ENCODE measurements around the gene SCARF2.

The SCARF2 gene, protein sequence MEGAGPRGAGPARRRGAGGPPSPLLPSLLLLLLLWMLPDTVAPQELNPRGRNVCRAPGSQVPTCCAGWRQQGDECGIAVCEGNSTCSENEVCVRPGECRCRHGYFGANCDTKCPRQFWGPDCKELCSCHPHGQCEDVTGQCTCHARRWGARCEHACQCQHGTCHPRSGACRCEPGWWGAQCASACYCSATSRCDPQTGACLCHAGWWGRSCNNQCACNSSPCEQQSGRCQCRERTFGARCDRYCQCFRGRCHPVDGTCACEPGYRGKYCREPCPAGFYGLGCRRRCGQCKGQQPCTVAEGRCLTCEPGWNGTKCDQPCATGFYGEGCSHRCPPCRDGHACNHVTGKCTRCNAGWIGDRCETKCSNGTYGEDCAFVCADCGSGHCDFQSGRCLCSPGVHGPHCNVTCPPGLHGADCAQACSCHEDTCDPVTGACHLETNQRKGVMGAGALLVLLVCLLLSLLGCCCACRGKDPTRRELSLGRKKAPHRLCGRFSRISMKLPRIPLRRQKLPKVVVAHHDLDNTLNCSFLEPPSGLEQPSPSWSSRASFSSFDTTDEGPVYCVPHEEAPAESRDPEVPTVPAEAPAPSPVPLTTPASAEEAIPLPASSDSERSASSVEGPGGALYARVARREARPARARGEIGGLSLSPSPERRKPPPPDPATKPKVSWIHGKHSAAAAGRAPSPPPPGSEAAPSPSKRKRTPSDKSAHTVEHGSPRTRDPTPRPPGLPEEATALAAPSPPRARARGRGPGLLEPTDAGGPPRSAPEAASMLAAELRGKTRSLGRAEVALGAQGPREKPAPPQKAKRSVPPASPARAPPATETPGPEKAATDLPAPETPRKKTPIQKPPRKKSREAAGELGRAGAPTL

DNA sequence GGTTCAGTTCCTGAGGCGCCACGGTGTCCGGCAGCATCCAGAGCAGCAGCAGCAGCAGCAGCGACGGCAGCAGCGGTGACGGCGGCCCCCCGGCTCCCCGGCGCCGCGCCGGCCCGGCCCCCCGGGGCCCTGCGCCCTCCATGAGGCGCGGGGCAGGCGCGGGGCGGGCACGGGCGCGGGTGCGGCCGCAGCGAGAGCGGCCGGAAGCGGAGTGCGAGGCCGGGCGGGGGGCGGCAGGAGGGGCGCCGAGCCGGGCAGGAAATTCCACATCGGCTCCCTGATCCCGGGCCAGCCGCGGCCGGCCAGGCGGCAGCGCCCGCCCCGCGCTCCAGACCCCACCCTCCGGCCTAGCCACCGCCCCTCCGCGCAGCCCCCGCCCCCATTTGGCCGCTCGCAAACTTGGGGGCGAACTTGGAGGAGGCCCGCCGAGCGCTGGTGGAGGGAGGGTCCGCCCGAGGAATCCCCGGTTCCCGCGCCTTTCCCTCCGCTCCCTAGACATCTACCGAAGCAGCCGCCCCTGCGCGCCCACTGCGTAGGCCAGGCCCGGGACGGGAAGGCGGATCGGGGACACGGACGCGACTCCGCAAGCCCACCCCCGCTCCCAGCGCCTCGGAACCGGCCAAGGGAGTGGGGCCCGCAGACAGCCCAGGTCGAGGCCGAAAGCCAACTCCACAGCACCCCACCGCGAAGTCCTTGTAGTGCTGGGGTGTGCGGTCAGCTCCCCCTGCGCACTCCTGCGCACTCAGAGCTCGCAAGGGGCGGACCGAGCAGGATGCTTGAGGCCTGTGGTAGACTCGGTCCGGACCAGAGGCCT, at the start of gene SCARF2:
Gene SCARF2, minus strand, starts transcription at position 213 of the 814 bp plus-strand sequence. Its CDS starts 71 bp downstream, at position 142.
- H3K4me2 ChIP-seq (ENCODE audit: low read length) = no peak within 1 kb of the TSS

DNA sequence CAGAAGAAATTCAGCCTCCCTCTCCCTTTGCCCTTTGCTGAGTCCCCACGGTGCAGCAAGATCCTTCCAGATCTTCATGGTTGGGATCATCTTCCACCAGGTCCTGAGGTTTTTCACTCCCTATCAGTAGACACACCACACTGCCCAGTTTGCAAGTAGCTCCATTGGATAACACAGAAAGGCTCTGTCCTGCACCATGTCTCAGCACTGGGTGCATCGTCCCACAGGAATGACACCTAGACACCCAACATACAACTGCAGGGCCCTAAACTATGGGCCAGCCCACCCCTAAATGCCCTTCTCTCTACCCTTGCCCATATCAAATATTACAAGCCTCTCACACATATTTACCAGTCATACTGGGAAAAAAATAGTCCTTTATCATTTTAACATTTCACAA, 48.6 kb upstream of the SCARF2 start:
- TF ChIP-seq, protein P1, sequence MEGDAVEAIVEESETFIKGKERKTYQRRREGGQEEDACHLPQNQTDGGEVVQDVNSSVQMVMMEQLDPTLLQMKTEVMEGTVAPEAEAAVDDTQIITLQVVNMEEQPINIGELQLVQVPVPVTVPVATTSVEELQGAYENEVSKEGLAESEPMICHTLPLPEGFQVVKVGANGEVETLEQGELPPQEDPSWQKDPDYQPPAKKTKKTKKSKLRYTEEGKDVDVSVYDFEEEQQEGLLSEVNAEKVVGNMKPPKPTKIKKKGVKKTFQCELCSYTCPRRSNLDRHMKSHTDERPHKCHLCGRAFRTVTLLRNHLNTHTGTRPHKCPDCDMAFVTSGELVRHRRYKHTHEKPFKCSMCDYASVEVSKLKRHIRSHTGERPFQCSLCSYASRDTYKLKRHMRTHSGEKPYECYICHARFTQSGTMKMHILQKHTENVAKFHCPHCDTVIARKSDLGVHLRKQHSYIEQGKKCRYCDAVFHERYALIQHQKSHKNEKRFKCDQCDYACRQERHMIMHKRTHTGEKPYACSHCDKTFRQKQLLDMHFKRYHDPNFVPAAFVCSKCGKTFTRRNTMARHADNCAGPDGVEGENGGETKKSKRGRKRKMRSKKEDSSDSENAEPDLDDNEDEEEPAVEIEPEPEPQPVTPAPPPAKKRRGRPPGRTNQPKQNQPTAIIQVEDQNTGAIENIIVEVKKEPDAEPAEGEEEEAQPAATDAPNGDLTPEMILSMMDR (IDR thresholded peaks at IDR 0.05; ENCODE audit: low read depth, low read length) = no peak
- no peak for TF ChIP-seq EZH2phosphoT487 (IDR thresholded peaks at IDR 0.05; ENCODE audit: low read depth)
- H3K27ac ChIP-seq (ENCODE audit: low read length) = no peak overlapping the region
- no peak overlapping the region for H3K4me3 ChIP-seq (ENCODE audit: low read length)
- no peaks in the 10 kb centered on the region for H3K9me3 ChIP-seq (ENCODE audit: insufficient read depth, low read length)
- H3K36me3 ChIP-seq (replicated peaks; ENCODE audit: low read depth, low read length) = peaks cover 15% of the 10 kb centered on the region
- H2AFZ ChIP-seq (ENCODE audit: low read depth, low read length) = no peak overlapping the region
- peaks cover 25% of the 10 kb centered on the region for H3K79me2 ChIP-seq (ENCODE audit: low read length)
- H3K4me1 ChIP-seq (ENCODE audit: low read length) = no peaks in the 10 kb centered on the region
- no peaks in the 10 kb centered on the region for H3K27me3 ChIP-seq (ENCODE audit: low read depth, low read length)
- no peak overlapping the region for H3K9ac ChIP-seq (ENCODE audit: low read length)
- H3K4me2 ChIP-seq (ENCODE audit: low read length) = no peak overlapping the region
- H4K20me1 ChIP-seq (ENCODE audit: insufficient read depth, low read length) = peaks cover 37% of the 10 kb centered on the region

More for the DNA sequence above, at the start of gene SCARF2:
- Histone ChIP-seq H4K20me1 (ENCODE audit: insufficient read depth, low read length) (no peaks in the 10 kb centered on the region), H3K27me3 (ENCODE audit: low read depth, low read length) (no peaks in the 10 kb centered on the region), H3K9ac (ENCODE audit: low read length) (no peak within 1 kb of the TSS), H3K4me3 (ENCODE audit: low read length) (no peak within 1 kb of the TSS), H2AFZ (ENCODE audit: low read depth, low read length) (no peak within 1 kb of the TSS), H3K9me3 (ENCODE audit: insufficient read depth, low read length) (no peaks in the 10 kb centered on the region), H3K79me2 (ENCODE audit: low read length) (no peaks in the 10 kb centered on the region), H3K4me1 (ENCODE audit: low read length) (no peaks in the 10 kb centered on the region), H3K36me3 (replicated peaks; ENCODE audit: low read depth, low read length) (peaks cover 10% of the 10 kb centered on the region), H3K27ac (ENCODE audit: low read length) (no peak within 1 kb of the TSS)
- TF ChIP-seq EZH2phosphoT487 (IDR thresholded peaks at IDR 0.05; ENCODE audit: low read depth) = no peak
- TF ChIP-seq, protein P1 (IDR thresholded peaks at IDR 0.05; ENCODE audit: low read depth, low read length) = no peak

DNA sequence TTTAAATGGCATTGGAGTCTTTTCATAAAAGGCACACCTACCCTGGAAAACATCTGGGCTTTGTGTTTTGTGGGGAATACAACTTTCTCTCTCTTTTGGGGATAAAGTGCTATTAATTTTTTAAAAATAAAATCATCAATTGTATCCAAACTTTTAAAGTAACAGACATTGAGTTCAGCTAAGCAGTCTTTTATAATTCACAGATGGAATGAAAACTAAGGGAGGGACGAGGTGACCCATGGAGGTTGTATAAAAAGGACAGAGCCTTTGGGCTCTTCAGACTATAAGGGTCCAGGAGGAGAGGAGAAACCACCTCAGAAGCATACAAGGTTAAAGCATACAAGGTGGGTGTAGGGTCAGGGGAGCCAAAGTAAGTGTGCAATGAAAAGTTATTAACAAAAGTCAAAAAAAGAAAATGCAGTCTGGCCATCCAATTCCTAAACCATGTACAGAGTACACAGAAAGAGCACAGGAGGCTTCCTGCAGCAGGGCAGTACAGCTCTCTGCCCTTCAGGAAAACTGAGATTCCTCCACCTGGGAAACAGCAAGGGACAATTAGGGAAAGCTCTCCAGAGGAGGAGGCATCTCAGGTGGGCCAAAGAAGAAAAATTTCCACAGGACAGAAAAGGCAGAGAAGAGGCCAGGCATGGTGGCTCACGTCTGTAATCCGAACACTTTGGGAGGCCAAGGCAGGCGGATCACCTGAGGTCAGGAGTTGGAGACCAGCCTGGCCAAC, 47.5 kb upstream of the SCARF2 start:
- no peak overlapping the region for H3K4me2 ChIP-seq (ENCODE audit: low read length)
- H3K9ac ChIP-seq (ENCODE audit: low read length) = no peak overlapping the region
- TF ChIP-seq, protein P1 (IDR thresholded peaks at IDR 0.05; ENCODE audit: low read depth, low read length) = no peak
- no peak for TF ChIP-seq EZH2phosphoT487 (IDR thresholded peaks at IDR 0.05; ENCODE audit: low read depth)

More for the DNA sequence above, 47.5 kb upstream of the SCARF2 start:
- H4K20me1 ChIP-seq (ENCODE audit: insufficient read depth, low read length) = peaks cover 26% of the 10 kb centered on the region
- no peaks in the 10 kb centered on the region for H3K4me1 ChIP-seq (ENCODE audit: low read length)
- peaks cover 20% of the 10 kb centered on the region for H3K36me3 ChIP-seq (replicated peaks; ENCODE audit: low read depth, low read length)
- no peak overlapping the region for H3K4me3 ChIP-seq (ENCODE audit: low read length)
- no peak overlapping the region for H3K27ac ChIP-seq (ENCODE audit: low read length)
- H3K79me2 ChIP-seq (ENCODE audit: low read length) = peaks cover 14% of the 10 kb centered on the region
- no peaks in the 10 kb centered on the region for H3K27me3 ChIP-seq (ENCODE audit: low read depth, low read length)
- no peak overlapping the region for H2AFZ ChIP-seq (ENCODE audit: low read depth, low read length)
- H3K9me3 ChIP-seq (ENCODE audit: insufficient read depth, low read length) = no peaks in the 10 kb centered on the region

Data from OCI-LY3 (cell line).